GM18870 (cell line): ENCODE measurements around the gene KCNMA1.
"Not testable (repeated sequence)": the region's sequence is repeated elsewhere in the genome, so short reads cannot be mapped to it uniquely, and the experiment has no call there.

ENCODE experiments used
- ATAC-seq: cut with Tn5 transposase; IDR thresholded peaks from one replicate; pipeline ENCODE4 v1.9.1; 2021; ENCODE audit warnings: moderate library complexity; ENCODE audit not compliant: unreplicated experiment

Gene KCNMA1

GRCh38 chr10:77664008-77664407, 26.4 kb upstream of the KCNMA1 start:
- ATAC-seq: no peak

GRCh38 chr10:77661674-77662073, 24.1 kb upstream of the KCNMA1 start:
- ATAC-seq: no peak

- ATAC-seq: no peak
These were observed 23.5 kb upstream of the KCNMA1 start for GRCh38 chr10:77661100-77661499.

DNA sequence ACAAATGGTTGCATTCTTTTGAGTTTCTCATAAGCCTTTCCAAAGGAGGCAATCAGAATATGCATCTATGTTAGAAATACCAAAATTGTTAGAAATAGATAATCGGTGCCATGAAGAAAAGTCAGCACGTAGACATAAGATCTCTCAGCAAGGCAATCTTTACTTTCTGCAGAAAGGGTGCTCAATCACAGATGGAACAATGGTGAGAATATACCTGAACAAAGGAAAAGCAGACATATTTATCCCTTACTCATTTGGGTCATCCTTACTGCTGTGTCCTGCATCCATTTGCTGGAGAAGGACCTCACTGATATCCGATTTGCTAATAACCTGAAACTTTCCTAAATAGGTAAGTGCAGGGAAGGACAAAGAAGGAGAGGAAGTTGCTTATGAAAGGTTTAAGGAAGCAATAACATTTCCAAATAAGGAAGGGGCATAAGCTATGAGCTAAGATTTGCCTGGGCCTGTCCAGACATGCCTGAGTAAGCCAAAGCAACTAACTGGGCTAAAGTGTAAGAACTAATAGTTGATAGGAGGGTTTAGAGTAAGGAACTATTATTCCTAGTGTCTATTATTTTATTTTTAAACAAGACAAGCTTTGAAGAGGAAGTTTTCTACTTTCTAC, 21.6 kb upstream of the KCNMA1 start:
- not testable (repeated sequence) for ATAC-seq

GRCh38 chr10:77653210-77653609, 15.6 kb upstream of the KCNMA1 start:
- no peak for ATAC-seq

DNA sequence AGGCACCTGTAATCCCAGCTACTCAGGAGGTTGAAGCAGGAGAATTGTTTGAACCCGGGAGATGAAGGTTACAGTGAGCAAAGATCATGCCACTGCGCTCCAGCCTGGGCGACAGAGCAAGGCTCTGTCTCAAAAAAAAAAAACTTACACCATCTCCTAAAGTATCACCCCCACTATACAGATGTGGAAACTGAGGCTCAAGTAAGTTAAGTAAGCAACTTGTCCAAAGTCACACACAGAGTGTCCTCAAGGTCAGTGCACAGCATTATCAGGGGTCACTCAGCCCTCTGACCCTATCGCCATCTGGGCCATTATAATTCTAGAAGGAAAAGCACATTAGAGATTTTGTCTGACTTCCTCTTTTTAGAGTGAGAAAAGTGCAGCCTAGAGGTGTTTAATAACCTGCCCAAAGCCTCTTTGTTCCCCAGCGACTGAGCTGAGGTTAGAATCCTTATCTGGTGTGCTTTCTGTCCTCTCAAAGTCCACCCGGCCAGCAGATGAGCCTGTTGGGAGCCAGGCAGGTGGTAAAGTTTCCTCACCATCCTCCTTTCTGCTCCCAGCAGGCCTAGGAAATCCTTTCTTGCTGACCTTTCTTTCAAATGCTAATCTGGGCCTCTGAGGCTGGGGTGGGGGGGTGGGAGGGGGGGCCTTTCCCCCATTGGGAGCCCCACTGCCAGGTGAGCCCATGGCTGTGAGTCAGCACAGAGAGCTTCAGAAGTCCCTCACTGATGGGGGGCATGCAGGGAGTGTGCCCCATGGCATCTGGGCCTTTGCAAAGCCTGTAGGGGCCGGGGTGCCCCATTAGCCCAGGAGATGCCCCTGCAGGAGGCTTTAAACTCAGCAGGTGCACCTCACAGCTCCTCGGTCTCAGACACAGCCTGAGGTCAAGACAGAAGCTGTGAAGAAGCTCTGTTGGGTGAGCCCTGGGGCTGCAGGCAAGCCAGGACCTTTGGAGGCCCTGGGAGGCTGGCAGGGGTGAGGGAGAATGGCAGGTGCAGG, 12.0 kb upstream of the KCNMA1 start:
- no peak for ATAC-seq

GRCh38 chr10:77648472-77648871, 10.9 kb upstream of the KCNMA1 start:
- ATAC-seq: no peak

DNA sequence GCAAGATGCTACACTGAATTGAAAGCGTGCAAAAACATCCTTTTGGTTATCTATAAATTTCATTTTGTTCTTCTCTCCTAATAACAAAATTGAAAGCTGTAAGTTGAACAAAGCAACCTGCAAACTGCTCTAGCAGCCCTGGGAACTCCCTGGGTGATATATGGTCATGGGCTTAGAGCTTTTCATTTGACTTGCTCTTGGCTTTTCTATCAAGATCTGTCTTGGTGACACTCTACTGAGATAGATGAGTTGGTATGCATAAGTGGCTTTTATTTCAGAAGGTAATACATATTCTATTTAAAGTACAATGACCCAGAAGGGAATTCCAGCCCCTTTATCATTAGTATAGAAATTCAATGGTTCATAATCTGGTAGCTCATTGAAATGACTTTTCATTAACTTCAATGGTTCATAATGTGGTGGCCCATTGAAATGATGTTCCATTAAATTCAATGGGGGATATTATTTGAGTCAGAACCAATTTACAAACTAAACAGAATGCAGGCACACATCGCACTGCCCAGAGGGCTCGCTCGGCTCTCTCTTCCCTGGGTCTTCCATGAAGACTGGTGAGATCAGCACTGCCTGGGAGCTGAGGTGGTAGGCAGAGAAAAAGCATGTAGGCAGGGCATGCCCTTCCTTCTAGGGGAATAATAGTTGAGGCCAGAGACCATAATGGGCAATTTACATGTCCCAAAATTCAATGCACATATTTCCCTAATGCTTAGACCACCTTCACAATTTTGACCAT, 10.1 kb upstream of the KCNMA1 start:
- ATAC-seq: no peak

DNA sequence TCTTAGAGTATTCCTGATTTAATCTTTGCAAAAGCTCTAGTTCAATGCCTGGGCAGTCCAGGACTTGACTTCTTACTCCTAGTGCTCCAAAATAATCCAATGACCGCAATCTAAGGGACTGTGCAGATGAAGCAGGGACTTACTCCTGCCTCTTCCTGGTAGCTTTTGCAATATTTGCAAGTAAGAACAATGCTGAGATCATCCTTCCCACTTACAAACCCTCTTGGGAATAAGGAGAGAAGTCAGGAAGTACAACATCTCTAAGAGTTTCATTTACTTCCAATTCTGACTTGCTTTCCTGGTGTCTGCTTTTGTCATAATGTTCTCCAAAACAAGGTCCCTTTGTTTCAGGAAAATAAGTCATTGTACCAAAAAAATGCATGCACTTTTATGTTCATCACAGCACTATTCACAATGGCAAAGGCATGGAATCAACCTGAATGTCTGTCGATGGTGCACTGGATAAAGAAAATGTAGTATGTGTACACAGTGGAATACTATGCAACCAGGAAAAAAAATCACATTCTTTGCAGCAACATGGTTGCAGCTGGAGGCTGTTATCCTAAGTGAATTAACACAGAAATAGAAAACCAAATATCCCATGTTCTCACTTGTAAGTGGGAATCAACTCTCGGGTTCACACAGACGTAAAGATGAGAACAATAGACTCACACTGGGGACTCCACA, 7.1 kb upstream of the KCNMA1 start:
- ATAC-seq: no peak

DNA sequence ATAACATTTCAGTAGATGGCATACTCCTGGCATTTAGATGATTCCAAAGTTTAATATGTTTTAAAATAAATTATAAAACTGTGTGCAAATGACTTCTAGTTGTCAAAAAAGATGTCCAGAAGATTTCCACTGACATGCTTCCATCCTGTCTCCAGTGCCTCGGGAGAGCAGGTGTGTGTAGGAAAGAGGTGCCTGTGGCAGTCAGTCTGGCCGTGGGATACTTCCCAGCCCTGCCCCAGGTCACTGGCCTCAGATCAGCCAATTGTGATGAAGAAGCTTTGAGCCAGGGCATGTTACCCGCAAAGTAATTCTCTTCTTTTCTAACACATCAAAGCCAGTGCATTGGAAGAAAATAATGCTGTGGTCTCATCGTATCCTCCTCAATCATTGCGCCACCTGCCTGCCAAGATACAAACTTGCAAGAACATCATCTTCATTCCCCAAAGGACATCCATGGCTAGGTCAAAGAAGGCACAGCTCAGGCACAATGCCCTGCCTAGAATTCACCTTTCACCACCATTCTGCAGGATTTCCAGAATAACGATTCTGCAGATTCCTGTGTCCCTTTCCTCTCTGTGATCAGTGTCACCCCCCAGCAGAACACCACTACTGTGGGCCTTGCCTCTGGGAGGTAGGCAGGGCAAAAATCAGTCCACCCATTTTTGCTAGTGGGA, 6.3 kb upstream of the KCNMA1 start:
- ATAC-seq: no peak

DNA sequence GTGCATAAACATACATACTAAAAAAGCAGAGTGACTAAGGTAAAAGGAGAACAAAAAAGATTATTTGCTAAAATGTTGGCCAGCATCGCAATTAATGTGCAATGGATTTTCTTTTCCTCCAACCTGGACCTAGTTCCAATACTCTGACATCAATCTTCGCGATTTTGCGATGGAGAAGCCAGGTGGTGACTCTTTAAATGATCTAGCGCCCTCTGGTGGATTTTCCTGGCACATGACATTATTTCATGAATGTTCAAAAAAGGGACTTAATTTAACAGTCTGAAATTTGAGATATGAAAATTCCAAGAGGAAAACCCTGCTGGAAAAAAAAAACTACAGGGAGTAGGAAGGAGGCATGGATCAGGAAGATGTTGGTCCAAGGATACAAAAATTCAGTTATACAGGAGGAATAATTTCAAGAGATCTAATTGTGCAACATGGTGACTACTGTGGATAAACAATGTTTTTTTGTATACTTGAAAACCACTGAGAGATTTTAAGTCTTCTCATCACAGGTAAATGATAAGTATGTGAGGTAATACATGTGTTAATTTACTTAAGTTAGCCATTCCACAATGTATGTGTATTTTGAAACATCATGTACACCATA, 4.3 kb upstream of the KCNMA1 start:
- ATAC-seq: no peak

- no peak for ATAC-seq
These were observed 3.7 kb upstream of the KCNMA1 start for GRCh38 chr10:77641344-77641743.

GRCh38 chr10:77640167-77640566, 2.6 kb upstream of the KCNMA1 start:
- ATAC-seq: no peak

DNA sequence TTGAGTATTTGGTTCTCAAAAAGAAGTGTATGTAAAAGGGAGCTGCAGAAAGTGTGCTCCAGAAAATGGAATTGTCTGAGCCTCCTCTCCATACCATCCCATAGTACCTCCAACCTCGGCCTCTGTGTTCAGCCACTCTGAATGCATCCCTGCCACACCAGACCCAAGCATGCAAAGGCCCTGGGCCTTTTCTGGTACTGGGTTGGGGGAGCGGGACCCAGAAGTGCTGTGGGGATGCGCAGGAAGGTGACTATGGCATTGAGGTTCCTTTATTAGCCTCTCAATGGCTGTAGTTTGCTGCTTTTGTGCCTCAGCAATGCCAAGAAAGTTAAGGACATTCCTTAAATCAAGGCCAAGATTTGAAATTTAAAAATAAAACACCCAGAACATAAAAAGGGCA, 2.1 kb upstream of the KCNMA1 start:
- no peak for ATAC-seq

- ATAC-seq: no peak
These were observed 903 bp upstream of the KCNMA1 start for GRCh38 chr10:77638321-77639101.

GRCh38 chr10:77636967-77637531, 559 bp downstream of the KCNMA1 start:
- ATAC-seq: no peak

- no peak for ATAC-seq
These were observed 1.2 kb downstream of the KCNMA1 start for GRCh38 chr10:77636282-77636966.
